Mesendoderm (in vitro differentiated cells): Measurements from ENCODE around the gene TJP3.

Experiments used
- DNase-seq: peaks from one replicate; pipeline ENCODE4 v3.0.0; 2013
- H2AK5ac ChIP-seq: 2 replicates; pipeline ENCODE4 v1.6.1; 2013; ENCODE audit warnings: low read length, inconsistent platforms
- H2BK120ac ChIP-seq: 2 replicates; pipeline ENCODE4 v1.6.1; 2013; ENCODE audit warnings: low read depth, mild to moderate bottlenecking, low read length, moderate library complexity, mixed read lengths
- H2BK15ac ChIP-seq: replicated peaks from 2 replicates; pipeline ENCODE4 v1.6.1; 2013; ENCODE audit warnings: low read depth, mild to moderate bottlenecking, moderate library complexity
- H2BK5ac ChIP-seq: 2 replicates; pipeline ENCODE4 v1.6.1; 2013; ENCODE audit warnings: low read length, inconsistent platforms
- H3K18ac ChIP-seq: 2 replicates; pipeline ENCODE4 v1.6.1; 2013; ENCODE audit warnings: mild to moderate bottlenecking, low read length, mixed read lengths
- H3K23ac ChIP-seq: one replicate; pipeline ENCODE4 v1.6.1; 2013; ENCODE audit warnings: low read length
- H3K27ac ChIP-seq: 2 replicates; pipeline ENCODE4 v1.5.1; 2013; ENCODE audit warnings: low read depth, mild to moderate bottlenecking, inconsistent platforms, low read length, moderate library complexity
- H3K27me3 ChIP-seq: 2 replicates; pipeline ENCODE4 v1.6.1; 2013; ENCODE audit warnings: low read length, control low read depth, mild to moderate bottlenecking, inconsistent platforms; ENCODE audit not compliant: insufficient read depth, poor library complexity
- H3K36me3 ChIP-seq: 2 replicates; pipeline ENCODE4 v1.6.1; 2013; ENCODE audit warnings: low read length, inconsistent platforms; ENCODE audit not compliant: control insufficient read depth, insufficient read depth
- H3K4ac ChIP-seq: one replicate; pipeline ENCODE4 v1.6.1; 2013; ENCODE audit warnings: low read depth, mild to moderate bottlenecking, low read length, moderate library complexity
- H3K4me1 ChIP-seq: 2 replicates; pipeline ENCODE4 v1.6.1; 2013; ENCODE audit warnings: low read depth, low read length, inconsistent platforms; ENCODE audit not compliant: control insufficient read depth
- H3K4me2 ChIP-seq: 2 replicates; pipeline ENCODE4 v1.6.1; 2013; ENCODE audit warnings: low read length
- H3K4me3 ChIP-seq: 2 replicates; pipeline ENCODE4 v1.5.1; 2013; ENCODE audit warnings: mild to moderate bottlenecking, low read length
- H3K56ac ChIP-seq: one replicate; pipeline ENCODE4 v1.6.1; 2013; ENCODE audit warnings: low read length
- H3K79me1 ChIP-seq: 2 replicates; pipeline ENCODE4 v1.6.1; 2013; ENCODE audit warnings: low read length, inconsistent platforms
- H3K79me2 ChIP-seq: 2 replicates; pipeline ENCODE4 v1.6.1; 2013; ENCODE audit warnings: mild to moderate bottlenecking, low read length; ENCODE audit not compliant: control insufficient read depth, insufficient read depth
- H3K9ac ChIP-seq: 2 replicates; pipeline ENCODE4 v1.6.1; 2013; ENCODE audit warnings: low read length, inconsistent platforms
- H4K5ac ChIP-seq: one replicate; pipeline ENCODE4 v1.6.1; 2013; ENCODE audit warnings: low read length
- H4K8ac ChIP-seq: one replicate; pipeline ENCODE4 v1.6.1; 2013; ENCODE audit warnings: low read depth, mild to moderate bottlenecking, control low read depth, low read length, moderate library complexity
- WGBS: extraction: QIAGEN DNeasy Blood & Tissue Kit; methylation state at CpG from one replicate; pipeline ENCODE4 v1.1.7; 2013; ENCODE audit warnings: low lambda C conversion rate, missing lambda C conversion rate; ENCODE audit not compliant: insufficient coverage; ENCODE audit errors: extremely low coverage; 5-methylcytosine and 5-hydroxymethylcytosine counted together

TJP3 gene

DNA sequence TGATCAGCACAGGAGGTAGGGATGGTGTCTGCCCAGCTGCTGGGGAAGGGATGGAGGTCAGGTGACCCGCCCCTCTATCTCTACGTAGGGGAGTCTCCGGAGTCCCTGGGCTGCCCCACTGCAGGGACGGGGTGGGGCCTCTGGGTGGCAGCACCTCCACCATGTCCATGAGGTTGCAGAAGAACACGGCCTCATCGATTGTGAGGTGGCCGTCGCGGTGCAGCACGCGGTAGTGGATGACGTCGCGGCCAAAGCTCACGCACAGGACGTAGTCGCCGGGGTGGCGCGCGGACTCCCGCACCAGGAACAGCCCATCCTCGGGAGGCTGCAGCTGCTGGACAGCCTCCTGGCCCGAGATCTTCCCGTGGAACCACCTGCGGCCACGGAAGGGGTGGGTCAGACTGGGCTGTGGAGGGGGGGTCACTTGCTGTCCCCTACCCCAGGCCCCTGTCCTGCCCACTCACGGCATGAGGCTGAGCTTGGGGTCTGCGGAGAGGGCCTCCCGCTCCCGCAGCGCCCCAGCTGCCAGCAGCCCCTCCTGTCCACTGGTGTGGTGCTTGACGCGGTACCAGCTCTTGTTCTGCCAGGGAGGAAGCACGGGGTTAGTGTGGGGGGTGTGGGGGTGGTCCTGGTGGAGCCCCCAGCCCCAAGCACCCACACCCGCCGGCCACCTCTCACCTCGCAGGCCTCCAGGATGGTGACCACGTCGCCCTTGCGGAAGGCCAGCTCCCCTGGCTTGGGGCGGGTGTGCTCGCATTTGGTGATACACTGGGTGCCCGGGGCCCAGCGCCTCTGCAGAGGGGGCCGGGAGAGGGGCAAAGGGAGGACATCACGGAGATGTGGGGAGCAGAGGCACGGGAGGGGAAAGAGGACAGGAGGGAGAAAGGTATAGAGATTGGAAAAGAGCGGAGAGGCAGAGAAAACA is 75.7 kb downstream of the TJP3 start:
- Histone ChIP-seq H3K4me1 (no peaks in the 10 kb centered on the region), H3K4ac (no peak overlapping the region), H3K27ac (no peak overlapping the region), H3K9ac (no peak overlapping the region), H3K79me2 (no peaks in the 10 kb centered on the region), H2AK5ac (no peak overlapping the region), H3K23ac (no peak overlapping the region), H2BK15ac (no peak overlapping the region), H3K18ac (no peak overlapping the region), H3K36me3 (no peaks in the 10 kb centered on the region), H4K5ac (no peak overlapping the region), H3K56ac (no peak overlapping the region), H4K8ac (no peak overlapping the region), H3K4me3 (no peak overlapping the region), H3K27me3 (peaks cover 13% of the 10 kb centered on the region), H2BK5ac (no peak overlapping the region), H3K79me1 (no peaks in the 10 kb centered on the region), H2BK120ac (no peak overlapping the region), H3K4me2 (no peak overlapping the region)
- DNase-seq = peak; percentile 74
- WGBS = no CpG with 5 or more reads among the region's 49 CpGs

DNA sequence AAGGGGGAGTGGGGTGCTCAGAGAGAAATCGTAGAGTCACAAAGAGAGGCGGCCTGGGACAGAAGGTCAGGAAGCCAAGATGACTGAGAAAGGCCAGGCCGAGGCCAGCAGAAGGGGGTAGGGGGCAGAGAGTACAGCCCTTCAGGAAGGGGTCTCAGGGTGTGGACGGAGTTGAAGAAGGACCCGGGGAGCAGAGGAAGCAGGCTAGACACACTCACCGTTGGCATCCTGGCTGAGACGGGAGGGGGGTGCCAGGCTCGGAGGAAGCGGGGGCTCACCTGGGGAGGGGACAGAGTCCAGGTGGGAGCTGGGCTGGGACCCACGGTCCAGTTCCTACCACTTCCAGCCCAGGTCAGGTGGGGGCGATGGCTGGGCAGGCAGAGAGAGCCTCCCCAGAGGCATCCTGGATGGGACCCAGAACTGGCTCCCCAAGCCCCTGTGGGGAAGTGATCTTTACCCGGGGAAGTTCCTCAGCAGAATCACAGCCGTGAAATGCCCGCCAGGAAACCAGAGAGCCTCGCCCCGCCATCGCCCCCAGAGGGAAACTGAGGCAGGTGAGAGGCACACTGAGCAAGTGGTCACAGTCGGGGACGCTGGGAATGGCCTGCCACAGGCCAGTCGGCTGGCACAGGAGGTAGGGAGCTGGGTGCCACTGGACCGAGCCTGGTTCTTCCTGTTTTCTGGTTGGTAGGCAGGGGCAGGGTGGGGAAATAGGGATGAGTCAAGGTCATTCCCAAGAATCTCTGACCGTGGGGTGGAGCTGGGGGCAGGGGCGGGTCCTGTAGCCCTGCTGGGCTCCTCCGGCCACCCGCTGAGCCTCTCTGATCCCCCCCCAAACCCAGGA is 76.6 kb downstream of the TJP3 start:
- Histone ChIP-seq H2BK120ac (no peak overlapping the region), H3K4me3 (no peak overlapping the region), H3K4me1 (no peaks in the 10 kb centered on the region), H2AK5ac (no peak overlapping the region), H4K5ac (no peak overlapping the region), H3K79me1 (no peaks in the 10 kb centered on the region), H3K4me2 (no peak overlapping the region), H4K8ac (no peak overlapping the region), H3K27ac (no peak overlapping the region), H2BK15ac (no peak overlapping the region), H3K56ac (no peak overlapping the region), H3K18ac (no peak overlapping the region), H3K79me2 (no peaks in the 10 kb centered on the region), H2BK5ac (no peak overlapping the region), H3K23ac (no peak overlapping the region), H3K27me3 (peaks cover 13% of the 10 kb centered on the region), H3K36me3 (no peaks in the 10 kb centered on the region), H3K4ac (no peak overlapping the region), H3K9ac (no peak overlapping the region)
- peak; percentile 18 for DNase-seq
- whole genome bisulfite sequencing = no CpG with 5 or more reads among the region's 25 CpGs

DNA sequence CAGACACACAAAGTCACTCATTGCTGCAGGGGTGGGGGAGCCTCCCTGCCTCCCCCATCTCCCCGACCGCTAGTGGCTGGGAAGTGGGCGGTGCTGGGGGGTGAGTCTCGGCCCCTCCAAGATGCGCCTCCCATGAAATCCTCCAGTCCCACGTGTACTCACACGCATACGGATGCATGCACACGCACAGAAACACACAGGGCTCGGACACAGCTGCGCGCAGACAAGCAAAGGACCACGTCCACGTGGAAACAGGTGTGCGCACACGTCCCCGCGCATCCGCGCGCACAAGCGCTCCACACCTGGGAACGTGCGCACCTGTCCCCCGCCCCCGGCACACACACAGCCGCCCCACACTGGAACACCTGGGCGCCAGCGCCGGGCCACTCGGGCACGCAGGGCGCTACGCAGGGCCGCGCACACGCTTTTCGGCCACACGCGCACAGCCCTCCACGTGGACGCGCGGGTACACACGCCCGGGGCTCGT is 77.3 kb downstream of the TJP3 start:
- Histone ChIP-seq H3K79me1 (no peaks in the 10 kb centered on the region), H3K18ac (no peak overlapping the region), H2BK5ac (no peak overlapping the region), H4K8ac (no peak overlapping the region), H3K4ac (no peak overlapping the region), H3K9ac (peak overlapping the region; percentile 24), H2BK15ac (no peak overlapping the region), H3K4me3 (no peak overlapping the region), H4K5ac (no peak overlapping the region), H3K56ac (peak overlapping the region; percentile 67), H3K36me3 (no peaks in the 10 kb centered on the region), H3K4me2 (peak overlapping the region; percentile 62), H2BK120ac (no peak overlapping the region), H3K27me3 (peaks cover 13% of the 10 kb centered on the region), H3K23ac (no peak overlapping the region), H3K79me2 (no peaks in the 10 kb centered on the region), H3K27ac (no peak overlapping the region), H3K4me1 (no peaks in the 10 kb centered on the region), H2AK5ac (no peak overlapping the region)
- no peak for DNase-seq
- WGBS = no CpG with 5 or more reads among the region's 47 CpGs

- WGBS = no CpG with 5 or more reads among the region's 101 CpGs
Observed at GRCh38 chr19:3785938-3786824, 78.0 kb downstream of the TJP3 start, which contains the start of gene MATK. TSS of gene MATK (minus strand) at chr19:3786381. CDS start at chr19:3785135, 1,246 bp downstream.

DNA sequence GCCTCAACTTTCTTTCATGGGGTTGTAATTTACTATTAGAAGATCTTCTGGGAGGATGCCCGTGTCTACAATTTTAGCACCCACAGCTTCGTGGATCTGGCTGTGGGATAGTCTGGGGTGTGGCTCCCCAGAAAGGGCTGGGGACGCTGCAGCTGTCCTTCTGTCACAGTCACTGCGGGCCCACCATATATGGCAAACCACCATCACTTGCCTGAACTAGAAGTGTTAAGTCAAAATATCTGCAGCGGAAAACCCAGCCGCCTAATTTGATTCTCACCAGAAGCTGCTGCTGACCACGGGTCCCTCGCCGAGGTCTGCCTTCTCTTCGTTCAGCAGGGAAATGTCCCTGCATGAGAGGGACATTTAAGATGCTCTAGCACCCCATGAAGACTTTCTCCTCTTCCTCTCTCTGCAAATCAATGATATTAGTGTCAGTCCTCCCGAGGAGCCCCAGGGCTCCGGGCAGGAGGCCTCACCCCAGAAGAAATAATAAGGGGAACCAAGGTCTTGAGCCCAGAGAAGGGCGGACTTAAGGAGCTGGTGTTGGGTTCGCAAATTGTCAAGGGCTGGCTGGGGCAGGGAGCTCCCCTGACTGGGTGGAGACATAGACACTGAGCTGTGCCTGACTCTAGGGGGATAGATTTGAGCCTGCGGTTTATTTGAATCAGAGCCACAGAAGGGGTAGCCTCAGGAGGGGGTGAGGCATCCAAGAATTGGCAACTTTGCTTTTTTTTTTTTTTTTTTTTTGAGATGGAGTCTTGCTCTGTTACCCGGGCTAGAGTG is 81.0 kb downstream of the TJP3 start:
- H3K4me3 ChIP-seq = no peak overlapping the region
- no peak overlapping the region for H3K4ac ChIP-seq
- no peak overlapping the region for H2BK15ac ChIP-seq
- no peaks in the 10 kb centered on the region for H3K36me3 ChIP-seq
- no peak overlapping the region for H3K27ac ChIP-seq
- no peak overlapping the region for H3K56ac ChIP-seq
- no peak overlapping the region for H2BK5ac ChIP-seq
- no peak for DNase-seq
- H3K23ac ChIP-seq = no peak overlapping the region
- no peak overlapping the region for H2AK5ac ChIP-seq
- H4K8ac ChIP-seq = no peak overlapping the region
- no peaks in the 10 kb centered on the region for H3K4me1 ChIP-seq
- no peaks in the 10 kb centered on the region for H3K79me1 ChIP-seq
- H3K18ac ChIP-seq = no peak overlapping the region
- no peak overlapping the region for H2BK120ac ChIP-seq
- no peak overlapping the region for H3K9ac ChIP-seq
- H3K4me2 ChIP-seq = no peak overlapping the region
- no peaks in the 10 kb centered on the region for H3K79me2 ChIP-seq
- no CpG with 5 or more reads among the region's 16 CpGs for WGBS
- no peak overlapping the region for H4K5ac ChIP-seq
- peaks cover 13% of the 10 kb centered on the region for H3K27me3 ChIP-seq

More at GRCh38 chr19:3785938-3786824, 78.0 kb downstream of the TJP3 start, which contains the start of gene MATK:
- H3K36me3 ChIP-seq = no peaks in the 10 kb centered on the region
- no peak within 1 kb of the TSS for H2BK120ac ChIP-seq
- no peaks in the 10 kb centered on the region for H3K79me1 ChIP-seq
- no peaks in the 10 kb centered on the region for H3K79me2 ChIP-seq
- peaks cover 13% of the 10 kb centered on the region for H3K27me3 ChIP-seq
- H4K8ac ChIP-seq = no peak within 1 kb of the TSS
- H3K4ac ChIP-seq = no peak within 1 kb of the TSS
- no peak within 1 kb of the TSS for H3K4me3 ChIP-seq
- H3K18ac ChIP-seq = peak within 1 kb of the TSS; percentile 52
- no peak for DNase-seq
- peak within 1 kb of the TSS; percentile 73 for H3K56ac ChIP-seq
- H3K4me1 ChIP-seq = no peaks in the 10 kb centered on the region
- no peak within 1 kb of the TSS for H2BK5ac ChIP-seq
- no peak within 1 kb of the TSS for H2BK15ac ChIP-seq
- no peak within 1 kb of the TSS for H3K23ac ChIP-seq
- no peak within 1 kb of the TSS for H4K5ac ChIP-seq
- H3K9ac ChIP-seq = peak within 1 kb of the TSS; percentile 24
- no peak within 1 kb of the TSS for H2AK5ac ChIP-seq
- H3K27ac ChIP-seq = no peak within 1 kb of the TSS
- peak within 1 kb of the TSS; percentile 62 for H3K4me2 ChIP-seq
